CD4-positive, alpha-beta T cell treated with Interleukin-2 at 100 ng/mL for 4 hours (primary cell): Measurements from ENCODE around the gene TVP23C.
"Not testable (repeated sequence)": the region's sequence is repeated elsewhere in the genome, so short reads cannot be mapped to it uniquely, and the experiment has no call there.

ENCODE experiments used
- DNase-seq: peaks from one replicate; pipeline ENCODE4 v3.0.0-alpha.2; 2020; ENCODE audit warnings: low spot score

TVP23C gene

DNA sequence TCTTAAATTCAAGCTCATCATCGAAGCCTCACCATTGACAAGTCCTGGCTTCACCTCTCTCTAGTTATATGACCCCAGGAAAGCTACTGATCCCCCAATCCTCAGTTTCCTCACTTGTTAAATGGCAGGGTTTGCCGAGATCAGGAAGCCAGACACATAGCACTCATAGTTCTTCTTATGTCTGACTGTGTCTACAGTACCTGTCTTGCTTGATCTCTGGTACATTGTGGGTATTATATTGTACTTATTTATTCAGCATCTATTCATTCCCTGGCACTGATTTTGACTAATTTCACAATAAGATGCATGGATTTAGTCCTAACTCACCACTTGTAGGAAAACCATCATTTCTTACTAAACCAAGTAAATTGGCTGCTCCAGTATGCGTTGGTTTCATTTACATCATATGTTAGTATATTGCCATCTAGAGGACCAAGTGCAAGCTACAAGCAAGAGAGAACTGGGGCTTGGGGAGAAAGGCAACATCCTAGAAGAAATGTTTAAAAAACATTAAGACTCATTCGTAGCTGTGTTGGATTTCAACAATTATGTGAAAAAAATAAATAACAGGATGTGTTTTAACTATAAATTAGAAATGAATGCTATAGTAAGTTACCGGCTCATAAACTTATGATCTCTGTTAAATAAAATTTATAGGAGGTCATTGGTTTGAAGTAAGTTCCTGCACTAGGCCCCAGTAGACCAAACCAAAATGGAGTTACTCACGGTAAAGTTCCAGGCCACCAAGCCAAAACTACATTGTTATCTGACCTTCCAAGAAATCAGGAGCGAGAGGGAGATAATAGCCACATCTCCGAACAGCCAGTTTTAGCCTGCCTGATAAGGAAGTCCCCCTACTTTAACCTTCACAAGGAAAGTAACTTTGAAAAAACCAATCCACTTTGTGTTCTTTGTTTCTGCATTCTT is 36.7 kb downstream of the TVP23C start:
- peak; percentile 27 for DNase-seq

DNA sequence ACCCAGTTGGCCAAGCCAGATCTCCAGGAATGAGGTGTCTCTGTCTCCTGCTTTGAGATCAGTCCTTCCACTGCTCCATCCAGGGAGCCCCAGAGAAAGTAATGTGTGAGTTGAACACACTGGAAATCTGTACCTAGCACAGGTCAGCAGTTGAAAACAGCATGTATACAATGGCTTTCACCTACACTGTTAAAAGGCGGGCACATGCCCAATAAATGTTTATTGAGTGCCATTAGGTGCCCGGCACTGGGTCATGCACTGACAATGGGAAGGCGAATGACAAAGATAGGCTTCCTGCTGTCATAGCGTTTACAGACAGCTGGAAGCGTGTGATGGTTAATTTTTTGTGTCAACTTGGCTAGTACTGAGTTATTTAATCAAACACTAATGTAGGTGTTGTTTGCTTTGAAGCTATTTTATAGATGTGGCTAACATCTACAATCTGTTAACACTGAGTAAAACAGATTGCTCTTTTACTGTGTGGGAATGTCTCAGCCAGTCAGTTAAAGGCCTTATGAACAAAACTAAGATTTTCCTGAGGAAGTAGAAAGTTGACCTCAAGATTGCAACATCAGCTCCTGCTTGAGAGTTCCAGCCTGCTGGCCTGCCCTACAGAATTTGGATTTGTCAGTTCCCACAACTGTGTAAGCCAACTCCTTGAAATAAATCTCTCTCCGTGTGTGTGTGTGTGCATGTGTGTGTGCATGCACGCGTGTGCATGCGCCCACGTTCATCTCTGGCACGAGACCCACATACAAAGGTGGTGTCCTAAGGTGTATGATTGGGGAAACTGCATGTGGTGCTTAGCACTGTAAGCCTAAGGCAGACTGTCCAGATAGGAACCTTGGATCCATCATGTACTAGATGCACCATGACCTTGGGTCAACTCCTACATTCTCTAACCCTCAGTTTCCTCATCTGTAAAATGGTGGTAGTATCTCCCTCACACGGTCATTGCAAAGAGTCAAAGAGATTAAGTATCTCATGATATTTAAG is 38.0 kb downstream of the TVP23C start:
- not testable (repeated sequence) for DNase-seq

DNA sequence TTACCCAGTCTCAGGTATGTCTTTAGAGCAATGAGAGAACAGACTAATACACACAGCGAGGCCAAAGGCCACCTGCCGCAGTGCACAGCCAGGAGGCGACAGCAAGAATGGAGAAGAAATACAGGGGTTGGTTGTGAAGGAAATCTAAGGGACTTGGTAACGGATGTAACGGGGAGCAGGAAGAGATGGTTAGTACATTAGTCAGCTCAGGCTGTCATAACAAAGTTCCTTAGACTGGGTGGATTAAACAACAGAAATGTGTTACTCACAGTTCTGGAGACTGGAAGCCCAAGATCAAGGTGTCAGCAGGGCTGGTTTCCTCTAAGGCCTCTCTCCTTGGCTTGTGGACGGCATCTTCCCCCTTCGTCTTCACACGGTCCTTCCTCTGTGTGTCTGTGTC is 47.1 kb downstream of the TVP23C start:
- no peak for DNase-seq

DNA sequence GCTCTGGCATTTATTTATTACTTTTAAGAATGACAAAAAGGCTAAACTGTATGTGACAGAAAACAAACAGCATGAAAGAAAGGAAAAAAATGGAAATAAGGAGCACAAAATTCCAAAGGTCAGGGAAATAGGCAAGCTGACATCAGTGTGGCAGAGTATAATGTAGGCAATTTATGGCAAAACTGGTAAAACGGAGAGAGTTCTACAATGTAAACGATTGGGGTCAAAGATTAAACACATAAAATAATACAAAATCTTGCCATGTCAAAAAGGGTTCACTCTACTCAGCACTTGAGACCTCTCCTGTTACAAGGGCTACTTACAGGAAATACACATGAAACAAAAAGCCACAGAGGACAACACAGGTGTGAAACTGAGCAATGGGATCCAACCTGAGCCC is 48.8 kb downstream of the TVP23C start:
- DNase-seq, result no peak

DNA sequence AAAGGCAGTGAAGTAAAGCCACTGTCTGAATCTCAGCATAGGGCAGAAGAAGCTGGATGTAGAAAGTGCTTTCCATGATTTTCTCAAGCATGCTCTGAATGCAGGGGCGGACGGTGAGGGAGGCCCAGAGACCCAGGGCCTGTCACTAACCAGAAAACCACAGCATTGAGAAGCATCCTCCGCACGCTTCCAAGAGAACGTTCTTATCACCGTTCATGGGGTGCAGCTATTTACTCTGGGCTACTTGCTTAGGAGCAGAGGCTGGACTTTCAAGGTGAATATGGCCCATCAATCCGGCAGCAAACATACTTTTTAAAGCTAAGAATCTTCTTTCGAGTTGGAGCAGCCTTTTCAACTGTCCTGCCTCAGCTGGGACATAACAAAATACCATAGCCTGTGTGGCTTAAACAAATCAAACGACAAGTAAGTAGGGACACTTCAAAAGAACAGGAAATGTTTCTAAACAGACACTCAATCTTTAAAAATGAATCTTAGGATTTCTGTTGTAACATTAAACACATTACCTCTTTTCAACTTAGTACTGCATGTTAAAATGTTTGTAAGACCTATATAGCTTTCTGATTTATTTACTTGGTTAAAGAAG is 49.3 kb downstream of the TVP23C start:
- no peak for DNase-seq

DNA sequence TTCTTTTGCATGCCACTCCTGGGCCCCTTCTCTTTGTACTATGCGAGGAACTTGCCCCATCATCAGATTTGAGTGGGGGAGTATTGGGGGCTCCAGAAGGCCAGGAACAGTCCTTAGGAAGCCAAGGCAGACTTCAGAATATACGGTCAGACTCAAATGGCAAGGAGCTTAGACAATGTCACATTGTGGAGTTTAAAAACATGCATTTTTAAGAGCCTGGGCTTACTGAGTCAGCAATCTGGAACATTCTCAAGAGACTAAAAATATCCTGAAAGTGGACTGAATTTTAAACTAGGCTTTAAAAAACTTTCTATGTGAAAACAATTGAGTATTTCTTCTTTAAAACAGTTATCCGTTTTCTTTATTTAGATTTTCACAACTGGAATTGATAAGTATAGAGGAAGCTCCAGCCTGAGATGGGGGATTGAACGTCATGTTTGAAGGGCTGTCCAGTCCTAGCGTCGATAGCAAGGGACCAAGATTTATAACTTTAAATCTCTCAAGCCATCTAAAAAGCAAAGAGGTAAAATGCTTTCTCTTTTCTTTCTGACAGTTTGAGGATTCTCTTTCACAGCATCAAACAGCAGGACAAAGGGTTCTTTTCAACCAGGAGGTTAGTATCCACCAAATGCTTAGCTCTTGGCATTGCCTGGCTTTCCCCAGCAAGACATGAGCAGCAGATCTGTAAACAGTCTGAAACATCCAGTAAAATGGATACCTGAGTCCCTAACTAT is 50.1 kb downstream of the TVP23C start:
- DNase-seq, result no peak

DNA sequence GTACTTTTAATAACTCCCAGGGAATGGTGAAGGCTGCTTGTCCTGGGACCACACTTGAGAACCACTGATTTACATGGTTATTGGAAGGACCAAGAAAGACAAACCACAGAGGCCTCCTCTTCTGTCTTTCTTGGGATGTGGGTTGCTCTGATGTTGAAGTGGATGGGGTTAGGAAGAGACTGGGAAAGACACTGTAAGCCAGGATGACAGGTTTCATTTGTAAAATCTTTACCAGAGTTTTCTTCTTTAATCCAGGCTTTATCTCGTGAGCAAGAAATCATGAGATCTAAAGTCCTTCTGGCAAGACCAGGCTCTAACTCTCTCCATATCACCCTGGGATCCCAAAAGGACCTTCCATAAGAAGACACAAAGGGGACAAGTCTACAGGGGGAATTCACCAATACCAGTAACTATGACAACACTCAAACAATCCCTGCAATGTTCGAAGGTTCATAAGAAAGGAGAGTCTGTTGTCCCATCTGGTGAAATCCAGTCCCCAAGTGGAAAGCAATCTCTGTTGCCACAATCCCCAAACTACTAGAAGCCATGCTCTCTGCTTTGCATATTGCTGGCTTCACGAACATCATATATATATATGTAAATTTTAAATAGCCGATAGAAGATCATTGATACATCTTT is 51.1 kb downstream of the TVP23C start:
- no peak for DNase-seq

DNA sequence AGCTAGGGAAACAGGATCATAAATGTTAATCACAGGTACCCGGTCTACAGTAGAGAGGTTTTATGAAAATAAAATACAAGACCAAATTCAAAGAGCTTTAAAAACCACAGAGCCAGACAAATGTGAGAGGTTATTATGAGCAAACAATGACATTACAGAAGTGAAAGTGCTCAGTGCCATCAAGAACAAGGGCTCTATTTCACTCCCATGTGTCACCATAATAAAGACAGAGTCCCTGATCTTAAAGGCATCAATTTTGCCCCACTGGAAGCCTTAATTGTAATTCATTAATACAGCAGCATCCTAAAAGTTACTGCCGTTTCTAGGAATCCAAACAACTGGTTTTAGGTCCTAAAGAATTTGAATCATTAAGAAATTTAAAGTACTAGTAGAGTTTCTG is 52.1 kb downstream of the TVP23C start:
- DNase-seq, result no peak

DNA sequence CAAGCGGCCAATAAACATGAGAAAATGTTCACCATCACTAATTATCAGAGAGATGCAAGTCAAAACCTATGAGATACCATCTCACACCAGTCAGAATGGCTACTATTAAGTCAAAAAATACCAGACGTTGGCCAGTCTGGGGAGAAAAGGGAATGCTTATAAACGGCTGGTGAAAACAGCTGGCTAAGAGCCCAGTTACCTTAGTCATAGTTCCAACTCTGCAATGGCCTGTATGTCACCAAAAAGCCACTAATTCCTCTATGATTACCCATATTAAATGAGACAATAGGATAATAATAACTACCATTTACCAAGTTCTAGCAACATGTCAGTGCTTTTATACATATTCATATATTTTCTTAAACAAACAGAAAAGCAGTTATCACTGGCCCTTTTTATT is 52.9 kb downstream of the TVP23C start:
- no peak for DNase-seq

DNA sequence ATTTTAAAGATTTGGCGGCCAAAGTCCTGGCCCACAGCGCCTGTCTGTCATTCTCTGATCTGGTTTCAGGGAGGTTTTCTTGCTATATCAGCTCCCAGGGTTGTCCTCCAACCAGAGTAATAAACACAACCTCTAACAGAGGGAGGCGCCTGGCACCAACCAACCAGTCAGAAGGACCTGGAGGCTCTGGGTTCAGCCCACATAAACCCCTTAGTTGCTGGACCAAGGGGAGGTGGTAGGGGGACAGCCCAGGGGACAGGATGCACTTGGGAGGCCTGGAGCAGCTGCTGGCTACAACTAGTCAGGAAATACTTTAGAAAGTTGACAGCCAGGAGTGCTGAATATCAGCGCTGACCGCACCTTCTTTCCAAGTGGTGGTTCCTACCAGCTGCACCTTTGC is 54.2 kb downstream of the TVP23C start:
- DNase-seq, result no peak

DNA sequence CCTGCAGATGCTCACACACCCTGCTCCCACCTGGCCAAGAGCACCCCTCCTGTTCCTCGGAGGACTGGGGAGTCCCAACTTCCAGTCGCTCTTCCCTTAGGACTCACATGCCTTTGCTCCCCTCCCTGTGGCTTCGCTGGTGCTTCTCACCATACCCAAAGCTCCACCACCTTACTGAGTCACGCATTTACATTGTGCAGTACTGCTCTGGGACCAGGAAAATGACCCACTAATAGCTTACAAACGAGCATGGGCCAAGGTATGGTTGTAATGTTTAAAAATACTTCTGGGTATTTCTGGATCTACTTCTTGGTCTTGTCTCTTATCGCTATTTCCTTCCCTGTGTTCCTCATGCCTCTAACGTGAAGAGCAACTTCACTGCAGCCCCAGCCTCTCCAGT is 54.8 kb downstream of the TVP23C start:
- no peak for DNase-seq

DNA sequence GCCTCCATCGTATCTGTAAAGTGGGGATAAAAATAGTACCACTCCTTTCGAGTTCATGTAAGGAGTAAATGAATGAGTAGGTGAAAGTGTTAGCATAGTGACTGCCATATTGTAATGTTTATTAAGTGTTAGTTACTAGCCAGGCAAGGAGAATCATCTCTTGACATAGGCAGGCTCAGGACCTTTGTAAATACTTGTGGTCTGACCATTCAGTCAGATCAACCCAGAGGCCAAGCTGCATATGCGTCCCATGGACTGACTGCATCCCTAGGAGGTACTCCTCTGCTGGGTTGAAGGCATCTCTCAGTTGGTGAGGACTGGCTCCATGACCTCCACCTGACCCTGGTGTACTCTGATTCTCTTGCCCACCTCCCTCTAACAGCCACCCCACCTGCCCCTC is 55.4 kb downstream of the TVP23C start:
- no peak for DNase-seq

DNA sequence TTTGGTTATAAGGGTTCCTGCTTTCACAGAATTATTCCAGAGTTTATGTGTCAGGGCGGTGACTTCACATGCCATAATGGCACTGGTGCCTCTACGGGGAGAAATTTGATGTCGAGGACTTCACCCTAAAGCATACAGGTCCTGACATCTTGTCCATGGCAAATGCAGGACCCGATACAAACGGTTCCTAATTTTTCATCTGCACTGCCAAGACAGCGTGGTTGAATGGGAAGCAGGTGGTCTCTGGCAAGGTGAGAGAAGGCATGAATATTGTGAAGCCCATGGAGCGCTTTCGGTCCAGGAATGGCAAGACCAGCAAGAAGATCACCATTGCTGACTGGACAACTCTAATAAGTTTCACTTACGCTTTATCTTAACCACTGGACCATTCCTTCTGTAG is 56.3 kb downstream of the TVP23C start:
- no peak for DNase-seq

DNA sequence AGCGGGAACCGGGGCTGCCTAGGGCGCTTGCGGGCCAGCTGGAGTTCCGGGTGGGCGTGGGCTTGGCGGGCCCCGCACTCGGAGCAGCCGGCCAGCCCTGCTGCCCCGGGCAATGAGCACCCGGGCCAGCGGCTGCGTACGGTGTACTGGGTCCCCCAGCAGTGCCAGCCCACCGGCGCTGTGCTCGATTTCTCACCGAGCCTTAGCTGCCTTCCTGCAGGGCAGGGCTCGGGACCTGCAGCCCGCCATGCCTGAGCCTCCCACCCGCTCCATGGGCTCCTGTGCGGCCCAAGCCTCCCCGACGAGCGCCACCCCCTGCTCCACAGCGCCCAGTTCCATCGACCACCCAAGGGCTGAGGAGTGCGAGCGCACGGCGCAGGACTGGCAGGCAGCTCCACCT is 57.6 kb downstream of the TVP23C start:
- not testable (repeated sequence) for DNase-seq

DNA sequence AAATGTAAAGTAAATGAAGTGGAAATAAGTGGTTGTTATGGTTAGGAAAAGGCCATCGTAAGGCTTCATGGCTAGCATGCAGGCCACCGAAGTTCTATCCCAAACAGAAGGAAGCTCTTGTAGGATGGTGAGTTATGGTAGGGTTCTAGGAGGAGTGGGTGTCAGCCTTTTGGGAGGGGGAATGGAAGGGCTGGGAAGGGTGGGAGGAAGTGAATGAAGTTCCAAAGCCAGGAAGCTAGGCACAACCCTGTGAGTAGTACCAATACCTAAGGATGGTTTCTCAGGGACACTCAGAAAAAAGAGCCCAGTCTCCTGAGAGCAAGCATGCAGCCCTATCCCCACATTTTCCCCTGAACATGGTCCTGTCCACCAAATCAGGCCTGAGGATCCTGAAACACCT is 59.6 kb downstream of the TVP23C start:
- no peak for DNase-seq

DNA sequence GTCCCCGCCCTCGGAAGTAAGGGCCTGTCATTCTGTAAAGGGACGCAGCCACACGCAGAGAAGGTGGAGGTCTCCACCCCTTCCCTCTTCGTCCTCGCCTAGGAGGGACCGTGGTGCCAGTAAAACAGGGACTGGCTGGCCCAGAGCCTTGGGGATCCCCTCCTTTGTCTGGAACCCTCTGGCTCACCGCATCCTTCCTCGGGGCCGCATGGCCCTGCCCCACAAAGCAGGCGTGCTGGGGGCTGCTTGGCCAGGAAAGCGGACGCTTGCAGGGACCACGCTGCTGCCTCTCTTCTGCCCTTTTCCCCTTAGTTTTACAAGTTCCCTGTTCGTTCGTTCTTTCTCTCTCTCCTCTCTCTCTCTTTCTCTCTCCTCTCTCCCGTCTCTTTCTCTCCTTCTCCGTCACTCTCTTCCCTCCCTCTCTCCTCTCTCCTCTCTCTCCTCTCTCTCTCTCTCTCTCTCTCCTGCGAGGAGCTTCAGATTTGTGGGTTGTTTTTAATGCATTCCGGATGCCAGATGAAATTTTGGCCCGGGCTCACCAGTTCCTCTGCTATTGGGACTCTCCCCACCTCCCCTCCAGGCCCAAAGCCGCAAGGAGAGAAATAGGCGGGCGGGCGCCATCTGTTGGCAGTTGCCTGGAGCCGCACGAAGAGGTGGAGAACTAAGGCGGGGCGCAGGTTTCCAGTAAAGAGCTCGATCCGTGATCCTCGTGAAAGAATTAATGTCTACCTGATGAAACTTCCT is 60.7 kb downstream of the TVP23C start:
- peak; percentile 49 for DNase-seq

DNA sequence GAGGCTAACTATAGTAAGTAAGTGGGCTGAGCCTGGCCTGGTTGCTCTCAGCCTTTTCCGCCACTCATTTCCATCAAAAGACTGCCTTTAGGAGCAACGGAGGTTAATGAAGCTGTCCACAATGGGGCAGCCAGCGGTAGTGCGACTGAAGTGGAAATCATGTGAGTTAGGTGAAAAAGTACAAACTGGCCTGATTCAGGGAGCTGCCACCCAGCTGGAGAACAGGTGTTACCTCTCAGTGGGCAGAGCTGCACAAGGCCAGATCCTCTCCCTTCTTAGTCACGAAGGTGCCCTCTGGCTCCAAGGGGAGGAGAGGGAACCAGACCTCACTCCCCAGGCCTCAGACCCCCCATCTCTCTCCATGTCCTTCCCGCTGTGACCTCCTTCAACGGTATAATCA is 61.5 kb downstream of the TVP23C start:
- no peak for DNase-seq

DNA sequence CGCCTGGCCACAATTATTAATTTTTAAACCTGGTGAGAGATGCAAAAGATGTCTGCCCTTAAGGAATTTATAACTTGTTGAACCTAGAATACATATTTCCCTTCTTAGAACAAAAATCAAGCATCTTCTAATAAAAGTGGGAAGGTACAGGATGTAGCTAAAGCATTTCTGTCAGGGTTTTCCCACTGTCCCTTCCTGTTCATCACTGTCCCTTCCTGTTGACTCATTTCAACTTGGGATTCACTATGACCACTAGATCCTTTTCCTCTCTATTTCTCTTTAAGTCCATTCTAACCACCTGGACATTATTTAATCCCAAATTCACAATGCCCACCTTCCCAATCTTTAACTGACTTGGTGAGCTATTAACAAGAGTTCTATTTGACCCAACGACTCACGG is 62.0 kb downstream of the TVP23C start:
- DNase-seq, result no peak

DNA sequence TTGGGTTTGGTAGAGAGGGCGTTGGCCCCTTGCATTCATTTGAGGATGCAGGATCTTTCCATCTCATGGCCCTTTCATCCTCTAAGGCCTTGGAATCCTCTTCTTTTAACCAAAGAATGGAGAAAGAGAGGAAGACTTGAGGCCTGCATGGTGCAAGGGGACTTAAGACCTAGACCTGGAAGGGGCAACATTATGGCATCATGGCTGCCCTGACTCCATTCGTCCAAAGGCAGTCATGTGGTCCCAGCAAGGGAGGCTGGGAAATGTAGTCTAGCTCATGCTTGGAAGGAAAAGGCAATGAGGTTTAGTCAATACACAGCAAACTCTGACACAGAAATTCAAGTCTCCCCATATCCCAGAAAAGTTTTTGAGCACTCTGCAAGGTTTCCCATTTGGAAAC is 65.2 kb downstream of the TVP23C start:
- DNase-seq, result no peak
